ENCODE results near the gene VPS13A. TPM values are rescaled to one million over a fixed set of nuclear protein-coding genes. Genes with fewer than 3 reads are reported as not detected.
"Not testable (repeated sequence)": the region's sequence is repeated elsewhere in the genome, so short reads cannot be mapped to it uniquely, and the experiment has no call there.

The VPS13A gene
- total RNA-seq, 1 donor from 2014 or later = 10.0 TPM

DNA sequence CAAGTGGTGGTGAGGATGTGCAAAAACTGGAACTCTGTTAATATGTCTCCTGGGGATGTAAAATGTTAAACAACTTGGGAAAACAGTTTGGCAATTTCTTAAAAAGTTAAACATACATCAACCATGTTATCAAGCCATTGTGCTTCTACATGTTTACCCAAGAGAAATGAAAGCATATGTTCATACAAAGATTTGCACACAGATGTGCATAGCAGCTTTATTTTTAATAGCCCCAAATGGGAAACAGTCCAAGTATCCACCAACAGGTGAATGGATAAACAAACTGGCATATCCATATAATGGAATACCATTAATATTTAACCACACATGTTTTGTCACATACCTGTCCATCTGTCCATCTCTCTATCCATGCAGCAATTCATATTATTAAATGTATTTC is 6.2 kb downstream of the VPS13A start:
- no peak for DNase-seq (ENCODE audit: low read depth)

DNA sequence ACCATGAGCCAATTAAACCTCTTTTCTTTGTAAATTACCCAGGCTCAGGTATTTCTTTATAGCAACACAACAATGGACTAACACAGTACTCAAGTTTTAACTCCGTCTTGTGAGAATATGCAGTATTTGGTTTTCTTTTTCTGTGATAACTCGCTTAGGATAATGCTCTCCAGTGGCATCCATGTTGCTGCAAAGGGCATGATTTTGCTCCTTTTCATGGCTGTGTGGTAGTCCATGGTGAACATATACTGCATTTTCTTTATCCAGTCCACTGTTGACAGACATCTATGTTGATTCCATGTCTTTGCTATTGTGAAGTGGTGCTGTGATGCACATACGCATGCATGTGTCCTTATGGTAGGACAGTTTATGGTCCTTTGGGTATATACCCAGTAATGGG is 10.9 kb downstream of the VPS13A start:
- DNase-seq (ENCODE audit: low read depth) = no peak

DNA sequence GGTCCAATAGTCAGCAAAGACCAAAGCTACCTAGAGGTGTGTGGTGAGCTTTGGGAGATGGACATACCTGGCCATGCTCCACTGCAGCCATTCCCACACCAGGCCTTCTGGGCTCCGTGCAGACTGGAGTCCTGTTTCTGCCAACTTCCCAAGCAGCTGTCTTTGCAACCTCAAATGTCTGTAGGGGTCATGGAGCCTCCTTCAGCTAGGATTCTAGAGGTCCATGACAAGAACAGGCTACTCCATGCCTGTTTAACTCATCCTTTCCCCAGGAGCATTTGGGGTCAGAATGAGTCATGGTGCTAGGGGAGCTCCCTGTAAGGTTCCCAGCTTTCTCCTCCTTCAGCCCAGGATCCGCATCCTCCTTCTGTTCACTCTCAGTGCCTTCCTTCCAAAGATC is 17.1 kb downstream of the VPS13A start:
- peak; percentile 52 for DNase-seq (ENCODE audit: low read depth)

DNA sequence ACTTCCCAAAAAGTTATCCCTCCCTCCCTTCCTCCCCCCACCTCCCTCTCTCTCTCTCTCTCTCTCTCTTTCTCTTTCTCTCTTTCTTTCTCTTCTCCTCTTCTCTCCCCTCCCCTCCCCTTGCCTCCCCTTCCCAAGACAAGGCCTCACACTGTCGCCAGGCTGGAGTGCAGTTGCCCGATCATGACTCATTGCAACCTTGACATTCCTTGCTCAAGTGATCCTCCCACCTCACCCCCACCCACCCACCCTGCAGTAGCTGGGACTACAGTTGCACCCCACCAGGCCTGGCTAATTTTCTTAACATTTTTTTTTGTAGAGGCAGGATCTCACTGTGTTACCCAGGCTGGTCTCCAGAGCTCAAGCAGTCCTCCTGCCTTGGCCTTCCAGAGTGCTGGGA is 32.8 kb downstream of the VPS13A start:
- no peak for DNase-seq (ENCODE audit: low read depth)

DNA sequence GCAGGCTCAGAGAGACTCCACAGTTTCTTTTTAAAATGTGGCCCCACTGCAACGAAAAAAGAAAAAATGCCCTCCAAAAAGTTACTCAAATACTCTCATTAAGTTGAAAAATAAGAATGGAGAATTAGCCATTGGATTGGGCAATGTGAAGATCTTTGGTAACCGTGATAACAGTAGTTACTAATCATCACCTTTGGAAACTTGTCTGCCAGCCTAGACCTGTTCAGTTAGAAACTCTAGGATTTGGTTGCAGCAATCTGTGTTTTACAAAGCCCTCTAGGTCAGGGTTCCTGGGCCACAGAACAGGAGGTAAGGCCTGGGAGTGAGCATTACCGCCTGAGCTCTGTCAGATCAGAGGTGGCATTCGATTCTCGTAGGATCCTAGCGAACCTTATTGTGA is 34.2 kb downstream of the VPS13A start:
- no peak for DNase-seq (ENCODE audit: low read depth)

DNA sequence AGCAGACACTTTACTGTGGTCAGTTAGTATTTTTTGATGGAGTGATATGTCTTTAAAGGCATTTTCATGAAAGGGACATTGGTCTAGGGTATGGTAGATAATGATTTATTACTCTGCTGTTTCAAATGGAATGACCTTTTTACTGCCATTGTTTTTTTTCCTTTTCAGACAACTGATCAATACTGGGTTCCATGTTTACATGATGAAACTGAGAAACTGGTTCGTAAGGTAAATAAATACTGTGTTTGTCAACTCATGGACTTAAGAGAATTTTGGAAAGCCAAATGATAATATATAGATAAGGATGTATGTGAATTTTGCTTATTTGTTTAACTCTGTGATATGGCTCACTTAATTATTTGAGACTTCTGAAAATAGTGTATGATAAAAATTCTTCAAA is 35.5 kb downstream of the VPS13A start:
- no peak for DNase-seq (ENCODE audit: low read depth)

- peak; percentile 8 for DNase-seq (ENCODE audit: low read depth)
Observed at GRCh38 chr9:77215874-77216273, 38.5 kb downstream of the VPS13A start.

GRCh38 chr9:77218612-77219011 is 41.3 kb downstream of the VPS13A start:
- DNase-seq (ENCODE audit: low read depth) = peak; percentile 1

GRCh38 chr9:77221431-77221830 is 44.1 kb downstream of the VPS13A start:
- no peak for DNase-seq (ENCODE audit: low read depth)

DNA sequence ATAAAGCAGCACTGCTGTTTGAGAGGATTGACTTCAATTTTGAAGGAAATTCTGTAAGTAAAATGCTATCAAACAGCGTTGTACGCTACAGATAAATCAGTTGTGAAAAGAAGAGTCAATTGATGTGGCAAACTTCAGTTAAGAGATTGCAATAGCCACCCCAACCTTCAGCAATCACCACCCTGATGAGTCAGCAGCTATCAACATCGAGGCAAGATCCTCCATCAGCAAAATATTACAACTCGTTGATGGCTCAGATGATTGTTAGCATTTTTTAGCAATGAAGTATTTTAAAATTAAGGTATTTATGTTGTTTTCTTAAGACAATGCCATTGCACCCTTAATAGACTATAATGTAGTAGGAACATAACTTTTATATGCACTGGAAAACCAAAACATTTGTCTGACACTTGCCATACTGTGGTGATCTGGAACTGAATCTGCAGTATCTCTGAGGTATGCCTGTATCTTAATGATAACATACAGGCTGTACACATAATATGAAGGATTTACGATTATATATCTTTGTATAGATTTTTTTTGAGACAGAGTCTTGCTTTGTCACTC is 47.5 kb downstream of the VPS13A start:
- peak; percentile 11 for DNase-seq (ENCODE audit: low read depth)

GRCh38 chr9:77236693-77237092 is 59.4 kb downstream of the VPS13A start:
- no peak for DNase-seq (ENCODE audit: low read depth)

- no peak for DNase-seq (ENCODE audit: low read depth)
Observed at GRCh38 chr9:77237896-77238295, 60.6 kb downstream of the VPS13A start.

- no peak for DNase-seq (ENCODE audit: low read depth)
Observed at GRCh38 chr9:77251050-77251449, 73.7 kb downstream of the VPS13A start.

GRCh38 chr9:77257275-77257674 is 79.9 kb downstream of the VPS13A start:
- no peak for DNase-seq (ENCODE audit: low read depth)

- no peak for DNase-seq (ENCODE audit: low read depth)
Observed at GRCh38 chr9:77261605-77262004, 84.3 kb downstream of the VPS13A start.

DNA sequence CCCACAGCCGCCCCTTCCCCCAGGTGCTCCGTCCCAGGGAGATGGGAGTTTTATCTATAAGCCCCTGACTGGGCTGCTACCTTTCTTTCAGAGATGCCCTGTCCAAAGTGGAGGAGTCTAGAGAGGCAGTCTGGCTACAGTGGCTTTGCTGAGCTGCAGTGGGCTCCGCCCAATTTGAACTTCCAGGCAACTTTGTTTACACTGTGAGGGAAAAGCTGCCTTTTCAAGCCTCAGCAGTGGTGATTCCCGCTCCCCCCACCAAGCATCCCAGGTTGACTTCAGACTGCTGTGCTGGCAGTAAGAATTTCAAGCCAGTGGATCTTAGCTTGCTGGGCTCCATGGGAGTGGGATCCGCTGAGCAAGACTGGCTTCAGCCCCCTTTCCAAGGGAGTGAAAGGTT is 90.4 kb downstream of the VPS13A start:
- not testable (repeated sequence) for DNase-seq (ENCODE audit: low read depth)

DNA sequence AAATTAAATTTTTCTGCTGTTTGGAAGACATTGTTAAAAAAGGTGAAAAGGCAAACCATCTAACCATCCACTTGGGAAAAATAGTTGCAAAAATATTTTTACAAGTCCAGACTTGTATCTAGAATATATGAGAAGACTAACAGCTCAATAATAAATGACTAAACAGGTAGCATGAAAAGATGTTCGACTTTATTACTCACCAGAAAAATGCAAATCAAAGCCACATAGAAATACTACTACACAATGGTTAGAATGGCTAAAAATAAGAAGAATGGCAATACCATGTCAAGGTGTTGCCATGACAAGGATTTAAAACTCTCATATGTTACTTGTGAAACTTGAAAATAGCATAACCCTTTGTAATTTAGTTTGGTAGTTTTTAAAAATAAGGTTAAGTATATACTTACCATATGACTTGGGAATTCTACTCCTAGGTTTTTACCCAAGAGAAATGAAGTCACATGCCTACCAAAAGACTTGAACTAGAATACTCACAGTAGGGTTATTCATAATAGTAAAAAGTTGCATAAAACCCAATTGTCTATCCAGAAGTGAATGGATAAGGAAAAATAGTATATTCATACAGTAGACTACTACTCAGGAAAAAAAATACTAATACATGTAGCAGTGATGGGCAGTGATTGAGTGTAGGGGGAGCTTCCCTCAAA is 93.8 kb downstream of the VPS13A start:
- DNase-seq (ENCODE audit: low read depth) = no peak

GRCh38 chr9:77276799-77277198 is 99.5 kb downstream of the VPS13A start:
- DNase-seq (ENCODE audit: low read depth) = no peak

DNA sequence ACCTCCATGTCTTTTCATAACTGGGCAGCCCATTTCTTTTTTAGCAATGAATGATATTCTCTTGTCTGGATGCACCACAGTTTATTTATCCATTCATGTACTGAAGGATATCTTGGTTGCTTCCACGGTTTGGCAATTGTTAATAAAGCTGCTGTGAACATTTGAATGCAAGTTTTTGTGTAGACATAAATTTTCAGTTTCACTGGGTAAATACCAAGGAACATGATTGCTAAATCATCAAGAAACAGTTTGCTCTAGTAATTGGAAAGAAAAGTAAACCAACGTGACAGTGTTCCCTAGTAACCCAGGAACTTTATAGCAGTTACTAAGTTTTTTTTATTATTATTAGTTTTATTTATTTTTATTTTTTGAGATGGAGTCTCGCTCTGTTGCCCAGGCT is 100.4 kb downstream of the VPS13A start:
- no peak for DNase-seq (ENCODE audit: low read depth)

GRCh38 chr9:77283991-77284390 is 106.7 kb downstream of the VPS13A start:
- DNase-seq (ENCODE audit: low read depth) = no peak

GRCh38 chr9:77284616-77285015 is 107.3 kb downstream of the VPS13A start:
- no peak for DNase-seq (ENCODE audit: low read depth)

GRCh38 chr9:77290373-77290772 is 113.0 kb downstream of the VPS13A start:
- DNase-seq (ENCODE audit: low read depth) = no peak

- peak; percentile 20 for DNase-seq (ENCODE audit: low read depth)
Observed at GRCh38 chr9:77291714-77292113, 114.4 kb downstream of the VPS13A start.

Measured in myocyte (in vitro differentiated cells).